Tibial nerve (tissue), 3 donors: ENCODE data around the gene SLC9A9.

ENCODE experiments used
- POLR2A ChIP-seq, 2 donors: fragments of 450-650 bp; IDR thresholded peaks; one replicate each; pipeline ENCODE4 v1.6.1; 2017; ENCODE audit warnings: antibody characterized with exemption in 2 of 2, mild to moderate bottlenecking in 2 of 2, moderate library complexity in 2 of 2
- TF ChIP-seq, protein P1 (sequence below), 5 experiments: fragments of 200-600 bp in 3 of 5; fragments of 450-650 bp in 2 of 5; sonication (generic) in 3 of 5; IDR thresholded peaks; one replicate each; pipeline ENCODE4 v1.5.1; 2016 to 2019; ENCODE audit warnings: antibody characterized with exemption in 5 of 5, mild to moderate bottlenecking in 3 of 5, moderate library complexity in 2 of 5

DNA sequence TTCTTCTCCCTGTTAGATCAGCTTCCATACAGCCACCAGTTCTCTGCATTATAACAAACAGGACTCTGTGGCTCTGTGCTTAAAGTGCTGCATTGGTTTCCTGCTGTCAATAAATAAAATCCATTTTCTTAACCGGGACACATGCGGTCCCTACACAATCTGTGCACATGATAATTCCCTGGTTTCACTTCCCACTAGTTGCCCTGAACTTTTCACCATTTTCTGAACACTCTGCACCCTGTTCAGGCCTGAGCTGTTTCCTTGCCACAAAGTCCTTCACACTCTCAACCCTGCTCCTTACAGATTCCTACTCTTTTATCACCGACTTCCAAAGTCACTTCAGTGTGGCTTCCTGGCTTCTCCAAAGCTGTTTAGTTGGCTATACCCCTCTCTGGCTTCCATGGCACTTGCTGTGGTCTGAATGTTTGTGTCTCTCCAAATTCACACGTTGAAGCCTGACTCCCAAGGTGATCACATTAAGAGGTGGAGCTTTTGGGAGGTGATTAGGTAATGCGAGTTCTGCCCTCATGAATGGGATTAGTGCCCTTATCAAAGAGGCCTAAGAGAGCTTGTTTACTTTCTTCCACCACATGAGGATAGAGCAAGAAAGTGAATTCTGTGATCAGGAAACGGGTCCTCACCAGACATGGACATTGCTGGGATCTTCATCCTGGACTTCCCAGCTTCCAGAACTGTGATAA, 495.3 kb downstream of the SLC9A9 start:
- TF ChIP-seq, protein P1, sequence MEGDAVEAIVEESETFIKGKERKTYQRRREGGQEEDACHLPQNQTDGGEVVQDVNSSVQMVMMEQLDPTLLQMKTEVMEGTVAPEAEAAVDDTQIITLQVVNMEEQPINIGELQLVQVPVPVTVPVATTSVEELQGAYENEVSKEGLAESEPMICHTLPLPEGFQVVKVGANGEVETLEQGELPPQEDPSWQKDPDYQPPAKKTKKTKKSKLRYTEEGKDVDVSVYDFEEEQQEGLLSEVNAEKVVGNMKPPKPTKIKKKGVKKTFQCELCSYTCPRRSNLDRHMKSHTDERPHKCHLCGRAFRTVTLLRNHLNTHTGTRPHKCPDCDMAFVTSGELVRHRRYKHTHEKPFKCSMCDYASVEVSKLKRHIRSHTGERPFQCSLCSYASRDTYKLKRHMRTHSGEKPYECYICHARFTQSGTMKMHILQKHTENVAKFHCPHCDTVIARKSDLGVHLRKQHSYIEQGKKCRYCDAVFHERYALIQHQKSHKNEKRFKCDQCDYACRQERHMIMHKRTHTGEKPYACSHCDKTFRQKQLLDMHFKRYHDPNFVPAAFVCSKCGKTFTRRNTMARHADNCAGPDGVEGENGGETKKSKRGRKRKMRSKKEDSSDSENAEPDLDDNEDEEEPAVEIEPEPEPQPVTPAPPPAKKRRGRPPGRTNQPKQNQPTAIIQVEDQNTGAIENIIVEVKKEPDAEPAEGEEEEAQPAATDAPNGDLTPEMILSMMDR (IDR thresholded peaks at IDR 0.05) = no peak
- TF ChIP-seq POLR2A (IDR thresholded peaks at IDR 0.05) = no peak
